ENCODE data around the gene DENND4C.
"Not testable (repeated sequence)": the region's sequence is repeated elsewhere in the genome, so short reads cannot be mapped to it uniquely, and the experiment has no call there.

DENND4C gene

GRCh38 chr9:19252174-19252884 is 21.8 kb downstream of the DENND4C start:
- H3K4me3 ChIP-seq (ENCODE audit: low read depth, low read length): no peak overlapping the region
- DNase-seq (ENCODE audit: low read depth): no peak
- no peak for TF ChIP-seq CTCF (IDR thresholded peaks at IDR 0.05; ENCODE audit: insufficient read depth, low read depth, low read length, missing control alignments)

DNA sequence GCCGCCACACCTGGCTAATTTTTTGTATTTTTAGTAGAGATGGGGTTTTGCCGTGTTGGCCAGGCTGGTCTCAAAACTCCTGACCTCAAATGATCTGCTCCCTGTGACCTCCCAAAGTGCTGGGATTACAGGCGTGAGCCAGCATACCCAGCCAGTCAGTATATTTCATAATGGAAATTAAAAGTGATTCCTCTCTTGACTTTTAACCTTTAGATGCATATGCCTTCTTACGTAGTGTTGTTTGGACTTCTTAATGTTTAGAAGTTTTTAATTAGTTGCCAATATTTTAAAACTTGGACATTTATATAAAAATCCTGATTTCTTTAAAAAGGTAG is 22.4 kb downstream of the DENND4C start:
- H3K4me3 ChIP-seq (ENCODE audit: low read depth, low read length): no peak overlapping the region
- no peak for DNase-seq (ENCODE audit: low read depth)
- no peak for TF ChIP-seq CTCF (IDR thresholded peaks at IDR 0.05; ENCODE audit: insufficient read depth, low read depth, low read length, missing control alignments)

GRCh38 chr9:19255112-19255511 is 24.6 kb downstream of the DENND4C start:
- no peak for TF ChIP-seq CTCF (IDR thresholded peaks at IDR 0.05; ENCODE audit: insufficient read depth, low read depth, low read length, missing control alignments)
- no peak overlapping the region for H3K4me3 ChIP-seq (ENCODE audit: low read depth, low read length)
- no peak for DNase-seq (ENCODE audit: low read depth)

- DNase-seq (ENCODE audit: low read depth): no peak
- TF ChIP-seq CTCF (IDR thresholded peaks at IDR 0.05; ENCODE audit: insufficient read depth, low read depth, low read length, missing control alignments): no peak
- H3K4me3 ChIP-seq (ENCODE audit: low read depth, low read length): no peak overlapping the region
Measured at GRCh38 chr9:19255821-19256220, 25.3 kb downstream of the DENND4C start.

GRCh38 chr9:19259665-19260255 is 29.3 kb downstream of the DENND4C start:
- H3K4me3 ChIP-seq (ENCODE audit: low read depth, low read length); DNase-seq (ENCODE audit: low read depth): not testable (repeated sequence)

- not testable (repeated sequence) for H3K4me3 ChIP-seq (ENCODE audit: low read depth, low read length); DNase-seq (ENCODE audit: low read depth)
Measured at GRCh38 chr9:19265602-19266001, 35.1 kb downstream of the DENND4C start.

GRCh38 chr9:19266778-19267384 is 36.4 kb downstream of the DENND4C start:
- H3K4me3 ChIP-seq (ENCODE audit: low read depth, low read length): not testable (repeated sequence)
- peak; percentile 42 for DNase-seq (ENCODE audit: low read depth)

DNA sequence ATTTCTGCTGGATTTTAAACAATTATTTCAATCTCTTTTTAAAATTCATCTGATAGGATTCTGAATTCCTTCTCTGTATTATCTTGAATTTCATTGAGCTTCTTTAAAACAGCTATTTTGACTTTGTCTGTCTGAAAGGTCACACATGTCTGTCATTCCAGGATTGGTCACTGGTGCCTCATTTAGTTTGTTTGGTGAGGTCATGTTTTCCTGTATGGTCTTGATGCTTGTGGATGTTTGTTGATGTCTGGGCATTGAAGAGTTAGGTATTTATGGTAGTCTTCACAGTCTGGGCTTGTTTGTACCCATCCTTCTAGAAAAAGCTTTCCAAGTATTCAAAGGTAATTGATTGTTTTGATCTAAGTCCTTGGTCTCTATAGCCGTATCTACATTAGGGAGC is 39.1 kb downstream of the DENND4C start:
- TF ChIP-seq CTCF (IDR thresholded peaks at IDR 0.05; ENCODE audit: insufficient read depth, low read depth, low read length, missing control alignments): no peak
- no peak for DNase-seq (ENCODE audit: low read depth)
- H3K4me3 ChIP-seq (ENCODE audit: low read depth, low read length): no peak overlapping the region

Data from GM12865 (cell line).